Left colon (tissue), 2 donors: ENCODE measurements around the gene SIRT2. TPM values are rescaled to one million over a fixed set of nuclear protein-coding genes. Genes with fewer than 3 reads are reported as not detected.

Source experiments
- ATAC-seq: fragments of 200-7000 bp; cut with Tn5 transposase; one replicate; pipeline ENCODE4 v1.9.1; 2020; ENCODE audit warnings: mild to moderate bottlenecking, moderate library complexity
- DNase-seq, 2 donors: peaks; one replicate each; pipeline ENCODE4 v3.0.0-alpha.2; 2020
- intact Hi-C, 2 donors: fragments of 100-400 bp; cut with DNase I in 1 of 2; cut with micrococcal nuclease in 1 of 2; formaldehyde crosslinking; loops; one replicate each; pipeline versions ENCODE4 v1.11.2 to v1.14.0; 2022; cut with DNase I, micrococcal nuclease
- total RNA-seq, 2 donors: library from RNA; stranded (reverse); fragmentation: NEBNext Ultra II Directional; extraction: Animal tissue kit (Norgen Biotek cat#: 25700); gene quantifications; one replicate each; pipeline ENCODE4 v1.2.1, GENCODE V29; 2021
- donor health status: DM: no; HTN: no; CAD: no.
- donor health status: DM: yes; HTN: yes; CAD: no.

Gene SIRT2
- total RNA-seq, 2 donors from 2014 or later, result 32.9 to 39.9 TPM

DNA sequence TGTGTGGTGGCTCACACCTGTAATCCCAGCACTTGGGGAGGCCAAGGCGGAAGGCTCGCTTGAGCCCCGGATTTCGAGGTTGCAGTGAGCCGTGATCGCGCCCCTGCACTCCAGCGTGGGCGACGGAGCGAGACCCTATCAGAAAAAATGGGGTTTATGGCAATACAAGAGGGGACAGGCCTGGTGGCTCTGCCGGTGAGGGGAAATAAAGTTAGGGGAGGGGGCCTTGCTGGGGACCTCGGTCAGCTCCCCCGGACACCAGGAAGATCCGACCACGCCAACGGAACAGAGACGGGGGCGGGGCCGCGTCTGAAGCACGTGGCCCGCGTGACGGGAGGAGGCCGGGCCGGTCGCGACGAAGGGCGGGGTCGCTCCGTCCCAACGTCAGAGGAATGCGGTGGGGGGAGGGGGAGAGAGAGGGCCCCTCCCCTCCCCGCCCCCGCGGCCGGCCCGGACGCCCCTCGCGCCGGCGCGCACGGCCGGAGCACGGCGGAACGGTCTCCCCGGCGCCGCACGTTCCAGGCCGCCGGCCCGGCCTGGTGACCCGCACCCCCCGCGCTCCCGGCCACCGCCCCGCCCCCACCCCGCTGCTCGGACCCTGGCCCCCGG, 47.7 kb downstream of the SIRT2 start:
- ATAC-seq (peak; percentile 56), DNase-seq (peak; percentile 95 to 97)
- intact Hi-C loops, result no loop called here

DNA sequence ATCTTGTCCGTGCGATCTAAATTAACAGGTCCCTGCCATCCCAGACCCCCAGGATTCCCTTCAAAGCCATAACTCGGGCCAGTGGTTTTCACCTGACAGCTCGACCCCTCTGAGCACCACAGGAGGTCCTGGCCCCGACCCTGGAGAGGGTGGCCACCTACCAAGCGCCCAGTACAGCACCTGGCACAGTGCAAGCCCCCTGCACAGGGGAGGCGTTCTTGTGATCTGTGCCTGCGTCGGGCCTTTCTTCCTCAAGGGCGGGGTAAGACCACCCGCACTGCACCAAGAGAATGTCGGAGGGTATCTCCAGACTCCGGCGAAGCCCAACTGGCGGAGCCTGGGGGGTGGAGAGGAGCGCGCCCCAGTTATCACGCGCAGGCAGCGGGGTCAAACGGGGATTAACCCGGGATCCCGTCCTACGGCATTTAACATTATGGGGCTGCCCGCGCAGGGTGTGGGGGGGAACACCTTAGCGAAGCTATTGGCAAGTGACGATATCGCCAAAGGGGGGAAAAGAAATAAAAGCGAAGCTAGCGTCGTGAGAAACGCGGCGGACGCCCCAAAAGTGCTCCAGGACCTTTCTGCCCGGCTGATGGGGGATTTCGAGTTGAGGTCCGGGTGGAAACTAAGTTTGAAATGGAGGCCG, 48.3 kb downstream of the SIRT2 start:
- ATAC-seq, result no peak
- intact Hi-C loops, result no loop called here
- peak; percentile 60 for DNase-seq

DNA sequence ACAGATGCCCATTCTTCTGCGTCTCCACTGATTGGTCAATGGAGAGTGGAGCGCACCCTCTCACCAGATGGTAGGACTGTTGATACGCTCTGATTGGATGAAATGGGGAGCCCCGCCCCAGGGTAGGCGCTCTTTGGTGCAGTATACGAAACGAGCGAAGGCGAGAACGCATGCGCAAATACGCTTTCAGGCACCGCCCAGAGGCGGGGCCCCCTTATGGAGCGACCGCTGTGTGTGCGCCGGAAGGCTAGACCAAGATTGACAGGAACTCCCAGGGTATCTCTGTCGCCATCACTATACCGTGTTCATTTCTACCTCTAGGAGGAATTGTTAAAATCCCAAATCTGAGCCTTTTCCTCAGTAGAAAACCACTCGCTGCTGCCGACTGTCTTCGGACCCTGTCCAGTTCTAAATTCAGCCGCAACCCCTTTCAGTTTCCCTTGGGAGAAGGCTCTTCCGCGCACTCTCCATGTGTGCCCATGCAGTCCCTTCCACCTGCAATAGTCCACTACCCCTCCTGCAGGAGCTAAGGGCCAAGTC, 48.9 kb downstream of the SIRT2 start:
- DNase-seq, result peak in 1 of 2 donors; percentile 99

DNA sequence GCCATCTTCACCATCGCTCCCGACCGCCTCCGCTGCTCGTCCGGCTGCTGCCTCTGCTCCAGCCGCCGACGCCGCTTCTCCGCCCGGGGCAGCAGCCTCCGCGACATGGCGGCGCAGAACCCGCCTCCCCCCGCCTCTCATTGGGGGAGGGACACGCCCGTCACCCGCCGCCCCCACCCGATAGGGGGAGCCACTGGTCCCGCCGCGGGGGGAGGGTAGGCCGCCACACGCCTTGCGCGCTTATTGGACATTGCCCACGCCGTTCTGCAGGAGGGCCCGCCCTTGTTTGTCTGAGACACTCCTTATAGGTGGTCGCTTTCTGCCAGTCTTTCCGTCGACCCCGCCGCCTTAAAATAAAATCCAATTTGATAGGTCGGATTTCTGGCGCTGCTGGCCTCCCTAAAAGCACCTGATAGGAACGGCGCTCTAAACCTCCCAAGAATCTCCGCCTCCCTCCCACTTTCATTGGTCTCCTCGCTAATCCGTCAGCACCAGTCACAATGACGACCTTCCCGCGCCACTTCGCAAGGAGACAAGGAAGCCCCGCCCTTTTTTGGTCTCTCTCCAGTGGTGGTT, 49.5 kb downstream of the SIRT2 start, which contains the start of gene HNRNPL:
Gene HNRNPL, minus strand, starts transcription at position 127 of the 576 bp plus-strand sequence. Its CDS starts 20 bp downstream, at position 107.
- DNase-seq (peak; percentile 97 to 100), ATAC-seq (peak; percentile 64)
- intact Hi-C loops, result no loop called here

More for the DNA sequence above, 48.9 kb downstream of the SIRT2 start:
- peak; percentile 71 for ATAC-seq
- intact Hi-C loops, result no loop called here

DNA sequence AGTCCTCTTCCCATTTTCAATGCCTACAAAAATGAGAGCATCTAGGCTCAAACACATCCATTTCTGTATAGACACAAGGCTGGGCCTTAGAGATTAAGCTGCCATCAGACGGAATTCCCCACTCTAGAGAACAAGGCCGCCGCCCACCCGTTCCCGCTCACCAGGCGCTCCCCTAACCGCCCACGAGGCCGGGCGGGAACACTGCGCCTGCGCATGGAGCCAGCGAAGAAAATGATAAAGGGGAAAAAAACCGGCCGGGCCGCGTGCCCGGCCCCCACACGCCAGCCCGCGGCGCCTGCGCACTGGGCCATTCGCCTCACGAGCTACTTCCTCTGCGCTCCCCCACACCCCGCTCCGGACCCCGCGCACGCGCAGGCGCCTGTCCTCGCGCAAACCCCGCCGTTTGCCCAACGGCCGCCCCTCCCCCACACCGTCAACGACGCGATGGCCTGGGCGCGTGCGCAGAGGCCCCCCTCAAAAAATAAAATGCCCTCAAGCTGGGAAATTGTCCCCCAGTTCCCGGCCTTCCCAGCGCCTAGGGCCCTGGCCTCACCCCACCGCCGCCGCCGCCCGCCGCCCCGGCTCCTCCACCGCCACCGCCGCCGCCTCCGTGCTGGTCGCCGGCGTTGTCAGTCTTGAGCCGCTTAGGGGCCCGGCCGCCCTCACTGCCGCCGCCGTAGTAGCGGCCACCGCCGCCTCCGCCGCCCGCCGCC, 50.1 kb downstream of the SIRT2 start:
- peak; percentile 47 for ATAC-seq
- peak; percentile 97 to 98 for DNase-seq
- intact Hi-C loops, result no loop called here

DNA sequence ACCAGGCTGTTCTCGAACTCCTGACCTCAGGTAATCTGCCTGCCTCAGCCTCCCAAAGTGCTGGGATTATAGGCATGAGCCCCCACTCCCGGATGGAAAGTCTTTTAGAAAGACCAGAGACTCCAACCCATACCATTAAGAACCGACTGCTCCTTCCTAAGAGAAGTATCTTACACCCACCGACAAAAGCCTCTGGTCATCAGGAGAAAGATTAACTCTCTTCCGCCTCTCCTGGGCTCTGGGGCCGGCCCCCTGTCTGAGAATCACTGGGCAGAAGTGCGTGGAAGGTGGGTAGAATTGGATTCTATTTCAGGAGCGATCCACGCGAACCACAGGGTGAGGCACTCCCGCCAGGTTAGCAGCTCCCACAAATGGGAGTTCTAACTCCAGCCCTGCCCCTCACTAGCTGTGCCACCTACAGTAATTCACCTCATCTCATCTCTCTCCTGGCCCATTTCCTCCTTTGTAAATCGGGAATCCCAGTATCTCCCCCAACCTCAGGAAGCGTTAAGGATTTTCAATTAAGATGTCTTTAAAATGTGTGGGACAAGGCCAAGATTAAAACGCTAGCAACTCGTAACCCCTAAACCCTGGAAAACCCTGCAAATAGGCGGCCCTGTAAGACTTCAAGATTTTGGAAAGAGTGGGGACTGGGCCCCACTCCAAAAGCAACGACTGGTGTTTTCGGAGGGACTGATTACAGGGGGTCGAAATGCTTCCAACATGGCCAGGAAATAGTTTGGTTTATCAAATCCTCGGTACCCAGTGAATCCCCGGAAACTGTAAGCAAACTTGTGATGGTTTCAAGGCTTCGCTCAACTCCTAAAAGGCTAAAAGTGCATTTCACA, 50.9 kb downstream of the SIRT2 start:
- ATAC-seq, result no peak
- no peak for DNase-seq
- intact Hi-C loops, result no loop called here

DNA sequence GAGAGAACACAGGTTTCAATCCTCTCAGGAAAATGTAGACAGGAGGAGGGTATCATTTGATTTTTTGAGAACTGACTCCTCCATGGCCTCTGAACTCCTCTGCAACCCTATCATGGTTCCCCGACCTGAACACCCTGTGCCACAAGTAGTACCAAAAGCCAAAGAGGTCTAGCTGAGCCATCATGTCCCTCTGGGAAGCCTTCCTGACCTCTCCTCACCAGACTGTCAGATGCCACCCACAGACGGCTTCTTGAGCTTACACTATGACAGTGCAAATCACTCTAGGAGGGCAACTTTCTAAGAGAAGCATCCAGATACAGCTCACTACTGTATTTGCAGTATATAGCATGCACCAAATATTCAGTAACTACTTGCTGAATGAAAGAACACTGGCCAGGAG, 53.3 kb downstream of the SIRT2 start:
- intact Hi-C loops, result no loop called here
- DNase-seq (no peak), ATAC-seq (no peak)

DNA sequence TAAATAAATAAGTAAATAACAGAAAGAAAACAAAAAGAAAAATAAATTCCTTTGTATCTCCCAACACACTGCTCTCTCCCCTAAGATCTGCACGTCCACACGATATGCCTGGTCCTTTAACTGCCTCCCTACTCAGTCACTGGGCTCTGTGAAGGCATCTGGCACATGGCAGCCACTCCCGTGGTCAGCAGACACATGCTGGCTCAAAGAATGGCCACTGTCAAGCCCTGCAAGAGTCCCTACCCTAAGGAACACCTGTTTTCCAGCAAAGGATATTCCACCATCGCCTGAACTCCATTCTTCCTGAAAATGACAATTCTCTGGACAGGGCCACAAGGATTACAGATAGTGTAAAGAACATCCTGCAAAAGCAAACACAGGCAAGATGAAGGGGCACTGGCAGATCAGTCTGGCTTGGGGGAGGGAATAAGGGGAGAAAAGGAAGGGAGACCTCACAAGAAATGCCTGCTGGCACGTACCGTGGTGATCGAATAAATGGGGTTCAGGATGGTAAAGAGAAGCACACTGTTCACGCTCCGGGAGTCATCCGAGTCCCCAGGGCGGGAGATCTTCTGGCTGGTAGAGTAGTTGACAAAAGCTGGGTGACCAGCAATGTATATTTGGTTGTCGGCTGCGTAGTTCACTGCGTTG, 53.9 kb downstream of the SIRT2 start:
- ATAC-seq (no peak), DNase-seq (no peak)
- intact Hi-C loops, result no loop called here

DNA sequence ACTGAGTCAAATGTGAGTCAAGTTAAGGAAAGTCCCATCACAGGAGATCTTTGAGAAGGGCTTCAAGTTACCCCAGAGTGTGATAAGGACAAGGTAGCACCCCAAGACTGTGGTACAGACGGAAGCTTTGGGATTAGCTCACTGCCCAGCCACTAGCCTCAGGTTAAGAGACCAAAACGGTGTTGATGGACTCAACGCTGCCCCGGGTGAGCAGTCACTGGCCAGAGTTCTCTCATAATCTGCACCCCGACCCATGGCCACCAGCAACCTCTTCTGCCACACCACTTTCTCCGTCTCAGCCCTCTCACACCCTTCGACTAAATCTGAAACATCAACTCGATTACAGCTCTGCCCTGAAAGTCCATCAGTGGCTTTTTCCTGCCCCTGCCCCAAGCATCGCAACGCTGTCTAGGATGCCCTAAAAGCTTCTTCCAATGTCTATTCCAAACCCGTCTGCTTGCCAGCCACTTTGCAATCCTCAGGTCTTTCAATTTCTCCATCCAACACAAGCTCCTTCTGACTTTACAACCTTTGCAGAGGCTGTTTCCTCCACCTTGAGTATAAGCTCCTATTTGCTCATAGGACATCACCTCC, 55.2 kb downstream of the SIRT2 start:
- intact Hi-C loops, result no loop called here
- no peak for DNase-seq
- no peak for ATAC-seq

DNA sequence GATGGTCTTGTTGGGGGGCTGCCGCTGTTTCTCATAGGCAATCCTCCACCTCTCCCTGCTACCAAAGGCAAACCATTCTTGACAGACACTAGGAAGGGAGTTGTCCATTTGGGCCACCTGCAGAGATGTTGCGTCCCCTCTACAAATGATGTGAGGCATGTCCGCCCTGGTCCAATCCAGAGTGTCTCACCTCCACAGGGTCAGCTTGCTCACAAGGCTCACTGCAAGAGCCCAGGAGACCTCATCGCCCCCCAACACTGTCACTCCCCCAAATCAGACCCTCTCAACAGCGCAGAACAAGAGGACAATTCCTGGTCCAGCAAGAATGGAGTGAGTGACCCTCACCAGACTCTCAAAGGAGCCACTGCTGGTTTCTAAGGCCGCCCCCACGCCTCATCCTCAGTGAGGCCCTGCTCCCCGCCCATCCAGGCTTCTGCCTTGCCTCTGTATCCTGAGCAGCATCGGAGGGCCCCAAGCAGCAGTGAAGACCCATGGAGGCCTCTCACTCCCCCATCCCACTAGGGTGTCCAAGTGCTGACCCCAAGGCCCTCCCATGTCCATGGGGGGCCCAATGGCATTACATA, 56.2 kb downstream of the SIRT2 start:
- no peak for DNase-seq
- intact Hi-C loops, result no loop called here
- ATAC-seq, result no peak

DNA sequence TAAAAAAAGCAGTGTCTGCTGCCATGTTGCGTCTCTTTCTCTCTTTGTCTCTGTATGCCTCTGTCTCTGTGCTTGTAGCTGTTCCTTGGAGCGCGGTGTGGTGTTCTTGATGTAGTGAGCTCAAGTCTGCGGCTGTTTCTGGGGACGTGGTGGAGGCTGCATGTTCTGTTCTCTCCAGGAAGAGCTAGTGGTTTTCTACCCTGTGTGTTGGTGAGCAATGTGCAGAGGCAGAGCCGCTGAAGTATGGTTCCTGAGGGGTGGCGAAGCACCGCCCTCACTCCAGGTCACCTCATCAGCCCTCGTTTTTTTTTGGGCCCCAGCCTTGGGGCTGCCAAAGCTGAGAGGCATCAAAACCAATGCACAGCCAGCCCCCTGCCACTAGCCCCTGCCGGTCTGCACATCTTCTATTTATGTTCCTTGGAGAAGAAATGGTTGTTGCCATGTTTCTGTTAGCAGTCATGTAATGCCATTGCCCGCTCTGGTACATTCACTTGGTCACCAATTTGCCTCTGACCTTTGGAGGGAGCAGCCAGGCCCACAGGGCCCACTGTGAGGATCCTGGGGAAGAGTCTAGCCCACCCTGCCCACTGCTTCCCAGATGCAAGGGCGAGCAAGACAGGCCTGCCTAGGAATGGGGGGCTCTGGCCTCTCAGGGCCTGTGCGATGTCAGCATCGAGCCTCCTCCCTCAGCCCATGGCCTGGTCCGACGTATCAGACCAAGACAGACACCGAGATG, 56.8 kb downstream of the SIRT2 start:
- intact Hi-C loops, result no loop called here
- DNase-seq (no peak), ATAC-seq (peak; percentile 18)

DNA sequence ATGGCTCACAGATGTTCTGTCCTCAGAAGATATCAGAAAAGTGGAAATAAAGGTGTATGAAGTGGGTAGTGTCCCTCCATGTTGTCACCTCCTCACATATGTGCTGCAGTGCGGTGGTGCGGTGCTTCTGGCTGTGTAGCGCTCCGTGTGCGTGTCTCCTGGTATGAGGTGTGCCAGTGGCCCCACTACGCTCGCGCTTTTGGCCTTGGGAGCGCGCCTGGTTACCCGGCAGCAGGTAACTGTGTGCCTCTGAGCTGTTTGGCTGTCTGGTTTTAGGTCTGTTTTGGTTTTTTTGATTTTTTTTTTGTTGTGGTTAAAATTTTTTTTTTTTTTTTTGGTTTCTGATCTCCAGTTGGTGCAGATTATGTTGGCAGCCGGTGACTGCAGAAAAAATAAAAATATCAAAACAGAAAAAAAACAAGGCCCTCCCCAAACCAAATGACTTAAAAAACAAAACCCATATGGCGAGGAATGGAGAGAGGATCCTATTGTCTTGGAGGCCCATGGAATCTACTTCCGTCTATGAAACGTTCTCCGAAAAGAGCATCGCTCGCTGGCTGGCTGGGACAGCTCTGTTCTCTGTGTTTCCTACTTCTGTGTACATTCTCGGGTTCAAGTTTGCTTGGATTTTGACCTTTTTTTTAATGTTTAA, 57.5 kb downstream of the SIRT2 start:
- DNase-seq (no peak), ATAC-seq (no peak)
- intact Hi-C loops, result no loop called here

DNA sequence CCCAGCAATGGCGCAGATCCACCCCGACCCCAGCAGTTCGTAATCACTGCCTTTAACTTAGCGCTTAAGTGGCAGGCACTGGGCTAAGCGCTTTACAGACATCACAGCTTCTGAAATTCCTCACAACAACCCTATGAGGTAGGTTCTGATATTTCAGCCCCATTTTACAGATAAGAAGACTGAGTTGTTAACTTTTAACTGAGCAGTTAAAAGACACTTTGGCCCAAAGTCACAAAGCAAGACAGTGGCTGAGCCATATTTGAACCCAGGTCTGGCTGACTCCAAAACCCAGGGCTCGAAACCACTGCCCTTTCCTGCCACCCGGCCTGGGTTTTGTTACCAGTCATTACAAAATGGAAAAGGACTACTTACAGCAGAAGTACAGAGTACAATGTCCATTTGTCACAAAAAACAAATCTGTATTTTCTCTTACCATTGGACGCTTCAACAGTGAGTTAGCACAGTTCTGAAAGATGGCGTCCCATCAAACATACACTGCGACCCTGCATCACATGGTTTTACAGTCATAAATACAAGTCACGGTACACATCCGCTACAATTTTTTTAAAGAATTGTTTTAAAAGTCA, 58.1 kb downstream of the SIRT2 start:
- DNase-seq, result no peak
- intact Hi-C loops, result no loop called here
- ATAC-seq, result no peak

DNA sequence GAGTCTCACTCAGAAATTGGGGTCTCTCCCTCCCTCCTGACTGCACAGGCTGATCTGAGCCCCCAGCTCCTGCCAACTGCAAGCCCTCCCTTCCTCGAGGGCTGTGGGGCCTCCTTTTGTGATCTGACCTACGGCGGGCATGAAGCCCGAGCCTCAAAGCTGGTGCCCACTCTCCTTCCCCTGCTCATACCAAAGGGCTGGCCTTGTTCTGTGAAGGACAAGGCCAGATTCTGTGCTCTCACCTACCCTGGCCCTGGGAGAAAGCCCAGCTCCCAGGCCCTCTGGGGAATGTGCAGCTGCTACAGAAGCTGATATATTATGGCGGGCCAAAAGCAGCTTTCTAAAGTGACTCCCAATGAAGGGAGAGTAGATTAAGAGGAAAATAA, 58.8 kb downstream of the SIRT2 start:
- intact Hi-C loops, result no loop called here
- DNase-seq (no peak), ATAC-seq (no peak)

DNA sequence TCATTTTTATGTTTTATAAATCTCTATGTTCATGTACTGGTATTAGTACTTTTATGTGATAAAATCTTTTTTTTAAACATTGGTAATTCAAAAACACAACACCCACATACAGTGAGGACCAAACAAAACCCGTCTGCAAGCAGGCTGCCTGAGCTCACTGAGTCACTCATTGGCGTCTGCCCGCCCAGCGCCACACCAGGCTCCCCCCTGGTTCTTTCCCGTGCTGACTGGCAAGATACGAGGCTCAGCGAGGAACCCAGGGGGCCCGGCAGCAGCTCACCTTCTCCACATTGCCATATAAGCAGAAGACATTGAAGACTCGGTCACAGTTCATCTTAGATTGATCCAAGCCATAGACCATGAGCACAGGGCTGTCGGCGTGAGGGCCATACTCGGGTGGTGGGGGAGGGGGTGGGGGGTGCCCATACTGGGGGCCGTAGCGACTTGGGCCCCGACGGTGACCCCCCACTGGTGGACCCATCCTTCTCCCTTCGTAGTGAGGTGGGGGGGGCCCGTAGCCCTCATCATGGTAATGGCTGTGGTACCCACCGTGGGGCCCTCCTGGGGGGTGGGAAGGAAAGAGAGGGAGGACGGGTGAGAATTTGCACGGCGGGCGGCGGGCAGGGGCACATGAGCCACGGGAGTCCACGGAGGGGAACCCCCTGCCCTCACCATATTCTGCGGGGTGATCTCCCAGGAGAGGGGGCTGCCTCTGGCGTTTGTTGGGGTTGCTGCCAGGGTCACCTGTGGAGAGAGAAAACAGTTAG, 59.4 kb downstream of the SIRT2 start:
- intact Hi-C loops, result no loop called here
- DNase-seq (no peak), ATAC-seq (no peak)
